Calu3 (cell line): Measurements from ENCODE around the gene KIAA0040. TPM values are rescaled to one million over a fixed set of nuclear protein-coding genes. Genes with fewer than 3 reads are reported as not detected.

Experiments
- BruUV-seq: library from RNA; stranded (reverse); fragments of 400-500 nt; replicated peaks from 2 replicates; lab custom pipeline; 2021; lab: Mats Ljungman, UMichigan
- CTCF ChIA-PET: fragments of 300-600 bp; sonication (Branson Sonifier 250); formaldehyde crosslinking; loops from one replicate; lab custom pipeline; 2022; ENCODE audit warnings: antibody characterized with exemption; lab: Charles Lee
- DNase-seq: peaks from one replicate; pipeline ENCODE4 v3.0.0; 2022
- H3K27ac Mint-ChIP-seq: one replicate; pipeline ENCODE4 v1.8.0; 2022; ENCODE audit warnings: mixed read lengths; ENCODE audit not compliant: unreplicated experiment
- H3K27me3 Mint-ChIP-seq: one replicate; pipeline ENCODE4 v1.8.0; 2022; ENCODE audit warnings: mixed read lengths; ENCODE audit not compliant: unreplicated experiment
- H3K36me3 Mint-ChIP-seq: one replicate; pipeline ENCODE4 v1.8.0; 2022; ENCODE audit warnings: mild to moderate bottlenecking, moderate library complexity, mixed read lengths; ENCODE audit not compliant: insufficient read depth, unreplicated experiment
- H3K4me1 Mint-ChIP-seq: one replicate; pipeline ENCODE4 v1.8.0; 2022; ENCODE audit warnings: mild to moderate bottlenecking, low read depth, mixed read lengths; ENCODE audit not compliant: unreplicated experiment
- H3K4me3 Mint-ChIP-seq: one replicate; pipeline ENCODE4 v1.8.0; 2022; ENCODE audit warnings: mild to moderate bottlenecking, low read depth, moderate library complexity, mixed read lengths; ENCODE audit not compliant: unreplicated experiment
- H3K9me3 Mint-ChIP-seq: one replicate; pipeline ENCODE4 v1.8.0; 2022; ENCODE audit warnings: low read depth, mixed read lengths; ENCODE audit not compliant: unreplicated experiment
- CTCF ChIP-seq: fragments of 200-600 bp; IDR thresholded peaks from one replicate; pipeline ENCODE4 v1.8.0; 2022; ENCODE audit warnings: antibody characterized with exemption; ENCODE audit not compliant: unreplicated experiment
- intact Hi-C: fragments of 100-400 bp; cut with micrococcal nuclease; formaldehyde crosslinking; loops from one replicate; pipeline ENCODE4 v1.10.0; 2022; ENCODE audit not compliant: unreplicated experiment
- total RNA-seq: library from RNA; stranded (reverse); gene quantifications from 2 replicates; pipeline ENCODE4 v1.2.3, GENCODE V29; 2022

KIAA0040 gene
- total RNA-seq, 1 experiment from 2014 or later: 33.4 TPM

- Mint-ChIP-seq H3K27ac (no peak overlapping the region), H3K36me3 (peaks cover 5% of the 10 kb centered on the region), H3K27me3 (peaks cover 45% of the 10 kb centered on the region), H3K4me1 (peaks cover 21% of the 10 kb centered on the region), H3K9me3 (no peaks in the 10 kb centered on the region), H3K4me3 (no peak overlapping the region)
- intact Hi-C loops: loop anchor here (1.0 to 5.0 kb wide), 4 partner anchors 15 to 917 kb away; partner anchors contain the start of gene KIAA0040
- no TSS peak for BruUV-seq
- peak; percentile 85 for DNase-seq
- CTCF ChIA-PET: interaction anchor here (1.0 to 2.0 kb wide), 10 partner anchors 9 to 222 kb away, joined by 4 to 37 read pairs (median 6); no protein-coding TSS in a partner anchor
- peak; percentile 85 for TF ChIP-seq CTCF
Measured at GRCh38 chr1:175154629-175155472, 37.7 kb downstream of the KIAA0040 start.

- peak; percentile 80 for DNase-seq
- Mint-ChIP-seq H3K36me3 (no peaks in the 10 kb centered on the region), H3K27ac (no peak overlapping the region), H3K4me3 (no peak overlapping the region), H3K27me3 (peaks cover 64% of the 10 kb centered on the region), H3K4me1 (peaks cover 21% of the 10 kb centered on the region), H3K9me3 (no peaks in the 10 kb centered on the region)
- BruUV-seq: no TSS peak
- CTCF ChIA-PET: interaction anchor here (0.5 to 2.9 kb wide), 30 partner anchors 8 to 595 kb away, joined by 3 to 90 read pairs (median 4); partner anchors contain the start of gene MRPS14
- TF ChIP-seq CTCF: peak; percentile 93
- intact Hi-C loops: loop anchor here (1.0 to 5.0 kb wide), 4 partner anchors 123 to 920 kb away; no protein-coding TSS in a partner anchor
Measured at GRCh38 chr1:175152006-175152652, 40.4 kb downstream of the KIAA0040 start.

- peaks cover 21% of the 10 kb centered on the region for H3K4me1 Mint-ChIP-seq
- H3K4me3 Mint-ChIP-seq: no peak overlapping the region
- intact Hi-C loops: loop anchor here (5.0 kb wide), 1 partner anchor 922 kb away; no protein-coding TSS in a partner anchor
- H3K9me3 Mint-ChIP-seq: no peaks in the 10 kb centered on the region
- CTCF ChIA-PET: interaction anchor here (1.2 to 2.9 kb wide), 6 partner anchors 9 to 170 kb away, joined by 4 to 90 read pairs (median 6); no protein-coding TSS in a partner anchor
- DNase-seq: peak; percentile 27
- H3K36me3 Mint-ChIP-seq: no peaks in the 10 kb centered on the region
- no peak overlapping the region for H3K27ac Mint-ChIP-seq
- TF ChIP-seq CTCF: no peak
- H3K27me3 Mint-ChIP-seq: peaks cover 72% of the 10 kb centered on the region
- no TSS peak for BruUV-seq
Measured at GRCh38 chr1:175150596-175151319, 41.8 kb downstream of the KIAA0040 start.

DNA sequence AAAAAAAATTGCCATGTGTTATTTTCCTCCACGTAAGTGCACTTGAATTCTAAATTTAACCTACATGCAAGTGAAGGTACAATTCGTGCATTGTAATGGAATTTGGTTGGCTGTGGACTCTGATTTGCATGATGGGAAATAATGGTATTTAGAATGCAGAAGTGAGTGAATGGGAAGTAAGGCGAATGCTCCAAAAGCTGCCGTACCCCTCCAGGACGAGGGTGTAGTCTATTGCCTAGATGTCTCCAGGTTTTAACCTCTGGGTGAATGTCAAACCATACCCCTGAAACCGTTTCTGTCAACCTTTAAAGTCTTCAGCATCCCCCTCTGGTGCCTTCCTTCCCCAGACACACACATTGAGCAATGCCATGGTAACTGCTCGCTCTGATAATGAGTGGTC, 44.5 kb downstream of the KIAA0040 start:
- Mint-ChIP-seq H3K27ac (no peak overlapping the region), H3K4me1 (peaks cover 21% of the 10 kb centered on the region), H3K27me3 (peaks cover 83% of the 10 kb centered on the region), H3K4me3 (no peak overlapping the region), H3K9me3 (no peaks in the 10 kb centered on the region), H3K36me3 (no peaks in the 10 kb centered on the region)
- CTCF ChIA-PET: no interaction called here
- DNase-seq: no peak
- intact Hi-C loops: no loop called here
- no TSS peak for BruUV-seq
- no peak for TF ChIP-seq CTCF
